Measurements from ENCODE around the gene DPYSL5.

DNA sequence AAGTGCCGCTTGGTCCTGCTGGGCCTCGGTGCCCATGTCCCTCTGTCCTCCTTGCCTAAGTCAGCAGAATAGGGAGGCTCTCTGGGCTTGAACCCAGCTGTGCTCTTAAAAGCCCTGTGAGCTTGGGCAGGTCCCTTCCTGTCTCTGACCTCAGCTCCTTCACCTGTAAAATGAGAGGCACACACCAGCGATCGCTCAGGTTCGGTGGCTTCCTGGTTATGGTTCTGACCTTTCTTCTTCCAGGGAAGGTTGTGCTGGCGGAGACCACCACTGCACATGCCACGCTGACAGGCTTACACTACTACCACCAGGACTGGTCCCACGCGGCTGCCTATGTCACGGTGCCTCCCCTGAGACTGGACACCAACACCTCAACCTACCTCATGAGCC is 86.4 kb downstream of the DPYSL5 start:
- TF ChIP-seq, protein P1, sequence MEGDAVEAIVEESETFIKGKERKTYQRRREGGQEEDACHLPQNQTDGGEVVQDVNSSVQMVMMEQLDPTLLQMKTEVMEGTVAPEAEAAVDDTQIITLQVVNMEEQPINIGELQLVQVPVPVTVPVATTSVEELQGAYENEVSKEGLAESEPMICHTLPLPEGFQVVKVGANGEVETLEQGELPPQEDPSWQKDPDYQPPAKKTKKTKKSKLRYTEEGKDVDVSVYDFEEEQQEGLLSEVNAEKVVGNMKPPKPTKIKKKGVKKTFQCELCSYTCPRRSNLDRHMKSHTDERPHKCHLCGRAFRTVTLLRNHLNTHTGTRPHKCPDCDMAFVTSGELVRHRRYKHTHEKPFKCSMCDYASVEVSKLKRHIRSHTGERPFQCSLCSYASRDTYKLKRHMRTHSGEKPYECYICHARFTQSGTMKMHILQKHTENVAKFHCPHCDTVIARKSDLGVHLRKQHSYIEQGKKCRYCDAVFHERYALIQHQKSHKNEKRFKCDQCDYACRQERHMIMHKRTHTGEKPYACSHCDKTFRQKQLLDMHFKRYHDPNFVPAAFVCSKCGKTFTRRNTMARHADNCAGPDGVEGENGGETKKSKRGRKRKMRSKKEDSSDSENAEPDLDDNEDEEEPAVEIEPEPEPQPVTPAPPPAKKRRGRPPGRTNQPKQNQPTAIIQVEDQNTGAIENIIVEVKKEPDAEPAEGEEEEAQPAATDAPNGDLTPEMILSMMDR (IDR thresholded peaks at IDR 0.05) = no peak
- no peak for TF ChIP-seq EZH2 (IDR thresholded peaks at IDR 0.05; ENCODE audit: borderline replicate concordance, insufficient read depth, low read depth, low read length, poor library complexity, severe bottlenecking)

All from B cell (primary cell).